ENCODE results near the gene ZNF213. TPM values are rescaled to one million over a fixed set of nuclear protein-coding genes. Genes with fewer than 3 reads are reported as not detected.

The ZNF213 gene, protein sequence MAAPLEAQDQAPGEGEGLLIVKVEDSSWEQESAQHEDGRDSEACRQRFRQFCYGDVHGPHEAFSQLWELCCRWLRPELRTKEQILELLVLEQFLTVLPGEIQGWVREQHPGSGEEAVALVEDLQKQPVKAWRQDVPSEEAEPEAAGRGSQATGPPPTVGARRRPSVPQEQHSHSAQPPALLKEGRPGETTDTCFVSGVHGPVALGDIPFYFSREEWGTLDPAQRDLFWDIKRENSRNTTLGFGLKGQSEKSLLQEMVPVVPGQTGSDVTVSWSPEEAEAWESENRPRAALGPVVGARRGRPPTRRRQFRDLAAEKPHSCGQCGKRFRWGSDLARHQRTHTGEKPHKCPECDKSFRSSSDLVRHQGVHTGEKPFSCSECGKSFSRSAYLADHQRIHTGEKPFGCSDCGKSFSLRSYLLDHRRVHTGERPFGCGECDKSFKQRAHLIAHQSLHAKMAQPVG
- polyA plus RNA-seq: 10 to 100 TPM; 10.8 to 12.8 (median 11.8) TPM
- long read RNA-seq, donor 1: 0 reads
- long read RNA-seq, donor 2: 0 reads
- long read RNA-seq, donor 3: 0 reads
- long read RNA-seq, donor 4: 0 reads
- long read RNA-seq, donor 5, partial matches to known transcripts: 0 of 1 reads
- long read RNA-seq, donor 5, other reads (novel, unspliced or antisense): 0 of 1 reads
- long read RNA-seq, donor 6, full-length matches to known transcripts: 2 of 2 reads
- long read RNA-seq, donor 6, partial matches to known transcripts: 0 of 2 reads
- long read RNA-seq, donor 6, other reads (novel, unspliced or antisense): 0 of 2 reads
- long read RNA-seq, donor 7, partial matches to known transcripts: 8 of 13 reads
- long read RNA-seq, donor 7, other reads (novel, unspliced or antisense): 0 of 13 reads
- long read RNA-seq, donor 8: 0 reads
- long read RNA-seq, donor 9: 0 reads
- long read RNA-seq, donor 10, full-length matches to known transcripts: 4 of 4 reads
- long read RNA-seq, donor 10, partial matches to known transcripts: 0 of 4 reads
- long read RNA-seq, donor 10, other reads (novel, unspliced or antisense): 0 of 4 reads

DNA sequence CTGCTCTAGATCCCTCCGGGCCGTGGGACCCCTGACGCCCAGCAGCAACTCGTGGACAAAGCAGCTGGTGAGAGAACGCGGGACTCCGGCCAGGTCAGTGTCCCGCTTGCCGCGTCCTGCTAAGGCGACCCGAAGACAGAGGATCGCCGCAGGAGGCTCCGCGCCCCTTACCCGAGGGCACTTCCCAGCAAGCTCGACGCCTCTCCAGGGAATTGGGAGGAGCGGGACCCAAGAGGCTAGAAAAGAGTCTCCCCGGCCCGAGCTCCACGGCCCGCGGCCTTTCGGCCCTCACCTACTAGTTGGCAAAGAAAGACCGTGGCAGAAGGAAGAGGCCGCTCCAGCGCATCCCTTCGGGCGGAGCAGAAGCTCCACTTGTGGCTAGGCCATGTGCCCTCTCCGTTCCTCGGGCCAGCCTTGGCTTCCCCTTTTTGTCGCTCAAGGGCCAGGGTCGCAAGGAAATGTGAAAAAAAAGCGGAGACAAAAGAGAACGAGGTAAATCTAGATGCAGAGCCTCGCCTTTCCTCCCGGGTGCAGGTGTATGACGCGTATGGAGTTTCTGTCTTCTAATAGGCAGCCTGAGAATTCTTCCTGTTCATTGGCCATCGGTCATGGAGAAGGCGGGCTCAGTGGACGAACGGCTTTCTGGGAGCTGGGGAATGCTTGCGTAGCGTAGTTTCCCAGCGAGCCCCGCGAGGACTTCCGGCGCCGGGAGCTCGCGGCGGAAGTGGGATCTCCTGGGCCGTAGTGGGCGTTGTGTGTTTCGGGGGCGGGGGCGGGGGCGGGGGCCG lies at the start of gene ZNF213:
TSS of gene ZNF213 (plus strand) at position 692 of the 788 bp plus-strand sequence. CDS start 2,252 bp downstream, outside the sequence.
- H3K4me1 ChIP-seq (ENCODE audit: control insufficient read depth in 3 of 3, insufficient read depth in 2 of 3, low read depth in 1 of 3, low read length in 2 of 3): peaks cover 0 to 11% (median 2%) of the 10 kb centered on the region in 3 donors
- FAIRE-seq: no peak
- 0 to 1% (median 0%) methylated on average over 57 to 63 of the region's 63 CpGs for WGBS, 3 donors

DNA sequence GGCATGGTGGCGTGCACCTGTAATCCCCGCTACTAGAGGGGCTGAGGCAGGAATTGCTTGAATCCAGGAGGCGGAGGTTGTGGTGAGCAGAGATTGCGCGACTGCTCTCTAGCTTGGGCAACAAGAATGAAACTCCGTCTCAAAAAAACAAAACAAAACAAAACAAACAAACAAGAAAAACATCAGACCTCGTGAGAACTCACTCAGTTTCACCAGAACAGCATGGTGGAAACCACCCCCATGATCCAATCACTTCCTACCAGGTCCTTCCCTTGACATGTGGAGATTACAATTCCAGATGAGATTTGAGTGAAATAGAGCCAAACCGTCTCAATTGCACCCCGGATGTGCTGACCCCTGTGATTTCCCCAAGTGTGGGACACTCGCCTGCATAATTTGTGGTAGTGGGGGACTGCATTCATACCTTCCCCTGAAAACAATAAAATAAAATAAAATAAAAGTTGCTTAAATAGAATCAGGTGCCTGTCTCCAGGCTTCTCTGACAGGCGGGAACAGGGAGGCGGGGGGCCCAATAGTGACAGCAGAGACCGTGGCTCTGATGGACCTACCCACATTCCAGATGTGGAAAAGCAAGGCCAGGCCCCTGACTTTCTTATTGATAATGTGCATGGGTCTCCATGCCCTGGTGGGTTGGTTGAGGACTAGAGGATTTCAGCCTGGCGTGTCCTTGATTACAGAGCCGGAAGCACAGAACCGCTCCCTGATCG lies 48.8 kb upstream of the ZNF213 start:
- Histone ChIP-seq H3K36me3 (ENCODE audit: control insufficient read depth in 3 of 3, insufficient read depth in 2 of 3, low read depth in 1 of 3, low read length in 3 of 3) (peaks cover 0 to 20% (median 0%) of the 10 kb centered on the region in 3 donors), H3K4me1 (ENCODE audit: control insufficient read depth in 3 of 3, insufficient read depth in 2 of 3, low read depth in 1 of 3, low read length in 2 of 3) (peaks cover 0 to 48% (median 0%) of the 10 kb centered on the region in 3 donors), H3K27me3 (ENCODE audit: control insufficient read depth in 3 of 3, insufficient read depth in 3 of 3, low read length in 3 of 3) (no peaks in the 10 kb centered on the region), H3K27ac (ENCODE audit: low read depth in 1 of 3, low read length in 2 of 3) (peak overlapping the region in 2 of 3 donors; percentile 76 to 91), H3K9me3 (ENCODE audit: control insufficient read depth in 2 of 2, insufficient read depth in 1 of 2, low read depth in 1 of 2, low read length in 1 of 2) (no peaks in the 10 kb centered on the region), H3K4me3 (ENCODE audit: low read depth in 1 of 3, low read length in 3 of 3) (peak overlapping the region in 1 of 3 donors; percentile 50)
- 57 to 73% (median 71%) methylated on average over 17 of the region's 17 CpGs for WGBS, 3 donors
- DNase-seq (no peak), FAIRE-seq (no peak)

More for the DNA sequence above, at the start of gene ZNF213:
- Histone ChIP-seq H3K27ac (ENCODE audit: low read depth in 1 of 3, low read length in 2 of 3) (peak within 1 kb of the TSS; percentile 89 to 97 (median 95)), H3K27me3 (ENCODE audit: control insufficient read depth in 3 of 3, insufficient read depth in 3 of 3, low read length in 3 of 3) (no peaks in the 10 kb centered on the region), H3K36me3 (ENCODE audit: control insufficient read depth in 3 of 3, insufficient read depth in 2 of 3, low read depth in 1 of 3, low read length in 3 of 3) (peaks cover 0 to 43% (median 2%) of the 10 kb centered on the region in 3 donors), H3K9me3 (ENCODE audit: control insufficient read depth in 2 of 2, insufficient read depth in 1 of 2, low read depth in 1 of 2, low read length in 1 of 2) (no peaks in the 10 kb centered on the region), H3K4me3 (ENCODE audit: low read depth in 1 of 3, low read length in 3 of 3) (peak within 1 kb of the TSS; percentile 87 to 95 (median 94))
- DNase-seq: peak; percentile 98 to 99

DNA sequence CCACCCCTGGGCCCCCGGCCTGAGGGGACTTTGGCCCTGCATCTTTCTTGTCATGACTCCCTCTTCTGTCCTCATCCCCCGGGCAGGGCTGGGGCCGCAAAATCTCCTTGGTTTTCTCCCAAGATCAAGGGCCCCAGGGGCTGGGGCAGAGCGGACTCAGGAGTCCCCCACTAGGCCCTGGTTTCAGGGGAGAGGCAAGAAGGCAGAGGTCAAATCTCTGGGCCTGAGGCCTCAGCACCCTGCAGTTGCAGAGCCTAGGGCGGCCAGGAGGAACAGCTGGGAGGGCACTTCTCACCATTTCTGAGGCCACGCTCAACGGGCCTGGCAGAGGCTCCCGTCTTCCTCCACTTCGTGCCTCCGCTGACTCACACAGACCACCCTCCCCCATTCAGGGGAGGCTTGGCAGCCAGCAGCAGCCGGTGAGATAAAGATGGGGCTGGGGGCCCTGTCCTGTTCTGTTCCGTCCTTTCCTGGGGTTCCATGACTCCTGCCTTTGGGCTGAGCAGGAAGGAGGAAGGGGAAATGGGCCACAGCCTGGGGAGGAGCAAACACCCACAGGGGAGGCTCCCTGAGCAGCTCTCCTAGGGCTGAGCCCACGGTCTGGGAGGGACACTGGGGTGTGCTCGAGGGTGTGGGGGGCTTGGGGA lies 48.1 kb upstream of the ZNF213 start:
- H3K9me3 ChIP-seq (ENCODE audit: control insufficient read depth in 2 of 2, insufficient read depth in 1 of 2, low read depth in 1 of 2, low read length in 1 of 2): no peaks in the 10 kb centered on the region
- WGBS, 3 donors: 42 to 66% (median 49%) methylated on average over 14 of the region's 14 CpGs
- FAIRE-seq (no peak), DNase-seq (peak; percentile 53 to 94)
- H3K36me3 ChIP-seq (ENCODE audit: control insufficient read depth in 3 of 3, insufficient read depth in 2 of 3, low read depth in 1 of 3, low read length in 3 of 3): peaks cover 0 to 23% (median 0%) of the 10 kb centered on the region in 3 donors
- peak overlapping the region in 2 of 3 donors; percentile 1 to 50 for H3K4me3 ChIP-seq (ENCODE audit: low read depth in 1 of 3, low read length in 3 of 3)
- peak overlapping the region in 2 of 3 donors; percentile 76 to 91 for H3K27ac ChIP-seq (ENCODE audit: low read depth in 1 of 3, low read length in 2 of 3)
- peaks cover 0 to 48% (median 0%) of the 10 kb centered on the region in 3 donors for H3K4me1 ChIP-seq (ENCODE audit: control insufficient read depth in 3 of 3, insufficient read depth in 2 of 3, low read depth in 1 of 3, low read length in 2 of 3)
- H3K27me3 ChIP-seq (ENCODE audit: control insufficient read depth in 3 of 3, insufficient read depth in 3 of 3, low read length in 3 of 3): no peaks in the 10 kb centered on the region

- H3K4me1 ChIP-seq (ENCODE audit: control insufficient read depth in 3 of 3, insufficient read depth in 2 of 3, low read depth in 1 of 3, low read length in 2 of 3): peaks cover 0 to 48% (median 0%) of the 10 kb centered on the region in 3 donors
- H3K4me3 ChIP-seq (ENCODE audit: low read depth in 1 of 3, low read length in 3 of 3): peak overlapping the region in 1 of 3 donors; percentile 50
- peak in 1 of 2 donors; percentile 62 for DNase-seq
- 56 to 82% (median 73%) methylated on average over 18 of the region's 18 CpGs for WGBS, 3 donors
- no peaks in the 10 kb centered on the region for H3K9me3 ChIP-seq (ENCODE audit: control insufficient read depth in 2 of 2, insufficient read depth in 1 of 2, low read depth in 1 of 2, low read length in 1 of 2)
- H3K27me3 ChIP-seq (ENCODE audit: control insufficient read depth in 3 of 3, insufficient read depth in 3 of 3, low read length in 3 of 3): no peaks in the 10 kb centered on the region
- FAIRE-seq: no peak
- peaks cover 0 to 23% (median 0%) of the 10 kb centered on the region in 3 donors for H3K36me3 ChIP-seq (ENCODE audit: control insufficient read depth in 3 of 3, insufficient read depth in 2 of 3, low read depth in 1 of 3, low read length in 3 of 3)
- H3K27ac ChIP-seq (ENCODE audit: low read depth in 1 of 3, low read length in 2 of 3): peak overlapping the region in 2 of 3 donors; percentile 76 to 91
These were observed 47.3 kb upstream of the ZNF213 start for GRCh38 chr16:3087243-3088235.

GRCh38 chr16:3088450-3088849 lies 46.4 kb upstream of the ZNF213 start:
- Histone ChIP-seq H3K27ac (ENCODE audit: low read depth in 1 of 3, low read length in 2 of 3) (no peak overlapping the region), H3K9me3 (ENCODE audit: control insufficient read depth in 2 of 2, insufficient read depth in 1 of 2, low read depth in 1 of 2, low read length in 1 of 2) (no peaks in the 10 kb centered on the region), H3K4me3 (ENCODE audit: low read depth in 1 of 3, low read length in 3 of 3) (no peak overlapping the region), H3K36me3 (ENCODE audit: control insufficient read depth in 3 of 3, insufficient read depth in 2 of 3, low read depth in 1 of 3, low read length in 3 of 3) (peaks cover 0 to 22% (median 0%) of the 10 kb centered on the region in 3 donors), H3K27me3 (ENCODE audit: control insufficient read depth in 3 of 3, insufficient read depth in 3 of 3, low read length in 3 of 3) (no peaks in the 10 kb centered on the region), H3K4me1 (ENCODE audit: control insufficient read depth in 3 of 3, insufficient read depth in 2 of 3, low read depth in 1 of 3, low read length in 2 of 3) (peaks cover 0 to 48% (median 0%) of the 10 kb centered on the region in 3 donors)
- FAIRE-seq (no peak), DNase-seq (no peak)
- 63 to 68% (median 66%) methylated on average over 7 of the region's 7 CpGs for WGBS, 3 donors

- no peak overlapping the region for H3K27ac ChIP-seq (ENCODE audit: low read depth in 1 of 3, low read length in 2 of 3)
- peaks cover 0 to 21% (median 0%) of the 10 kb centered on the region in 3 donors for H3K36me3 ChIP-seq (ENCODE audit: control insufficient read depth in 3 of 3, insufficient read depth in 2 of 3, low read depth in 1 of 3, low read length in 3 of 3)
- H3K4me3 ChIP-seq (ENCODE audit: low read depth in 1 of 3, low read length in 3 of 3): no peak overlapping the region
- H3K9me3 ChIP-seq (ENCODE audit: control insufficient read depth in 2 of 2, insufficient read depth in 1 of 2, low read depth in 1 of 2, low read length in 1 of 2): no peaks in the 10 kb centered on the region
- no peak for DNase-seq
- H3K27me3 ChIP-seq (ENCODE audit: control insufficient read depth in 3 of 3, insufficient read depth in 3 of 3, low read length in 3 of 3): no peaks in the 10 kb centered on the region
- 94 to 95% (median 95%) methylated on average over 62 to 71 of the region's 71 CpGs for WGBS, 3 donors
- H3K4me1 ChIP-seq (ENCODE audit: control insufficient read depth in 3 of 3, insufficient read depth in 2 of 3, low read depth in 1 of 3, low read length in 2 of 3): peaks cover 0 to 43% (median 0%) of the 10 kb centered on the region in 3 donors
- FAIRE-seq: no peak
These were observed 45.7 kb upstream of the ZNF213 start for GRCh38 chr16:3088925-3089716.

All from small intestine (tissue), 16 donors.